Right atrium auricular region (tissue), 2 donors: ENCODE data around the gene SS18L1. TPM values are rescaled to one million over a fixed set of nuclear protein-coding genes. Genes with fewer than 3 reads are reported as not detected.

ENCODE experiments used
- DNase-seq: peaks from one replicate; pipeline ENCODE4 v3.0.0-alpha.2; 2019; ENCODE audit warnings: low spot score
- H3K27ac ChIP-seq, 2 donors: fragments of 200-600 bp; sonication (generic); 1 replicate in 1 of 2; 2 replicates in 1 of 2; pipeline ENCODE4 v1.5.1; 2016 to 2019
- H3K27me3 ChIP-seq, 2 donors: fragments of 200-600 bp; sonication (generic); one replicate each; pipeline versions ENCODE4 v1.5.1 to v1.6.0; 2017 to 2019
- H3K36me3 ChIP-seq: fragments of 200-600 bp; sonication (generic); one replicate; pipeline ENCODE4 v1.5.1; 2016
- H3K4me1 ChIP-seq, 2 donors: fragments of 200-600 bp; sonication (generic); one replicate each; pipeline versions ENCODE4 v1.5.1 to v1.6.0; 2017 to 2019
- H3K4me3 ChIP-seq, 2 donors: fragments of 200-600 bp; sonication (generic); 1 replicate in 1 of 2; 2 replicates in 1 of 2; pipeline ENCODE4 v1.5.1; 2017 to 2019; ENCODE audit warnings: mild to moderate bottlenecking in 1 of 2, moderate library complexity in 1 of 2
- H3K9me3 ChIP-seq, 2 donors: fragments of 200-600 bp; sonication (generic); one replicate each; pipeline ENCODE4 v1.5.1; 2019
- total RNA-seq, 2 donors: library from RNA; depleted of rRNA; stranded (reverse); fragments of >200 nt; gene quantifications; one replicate each; pipeline ENCODE4 v1.1.0, GENCODE V29; 2016
- TF ChIP-seq, protein P1 (sequence below), 2 donors: fragments of 200-600 bp; sonication (generic); IDR thresholded peaks; one replicate each; pipeline ENCODE4 v1.5.1; 2019; ENCODE audit warnings: antibody characterized with exemption in 2 of 2

Gene SS18L1
- total RNA-seq, 2 donors from 2014 or later, result 8.3 to 9.0 TPM

DNA sequence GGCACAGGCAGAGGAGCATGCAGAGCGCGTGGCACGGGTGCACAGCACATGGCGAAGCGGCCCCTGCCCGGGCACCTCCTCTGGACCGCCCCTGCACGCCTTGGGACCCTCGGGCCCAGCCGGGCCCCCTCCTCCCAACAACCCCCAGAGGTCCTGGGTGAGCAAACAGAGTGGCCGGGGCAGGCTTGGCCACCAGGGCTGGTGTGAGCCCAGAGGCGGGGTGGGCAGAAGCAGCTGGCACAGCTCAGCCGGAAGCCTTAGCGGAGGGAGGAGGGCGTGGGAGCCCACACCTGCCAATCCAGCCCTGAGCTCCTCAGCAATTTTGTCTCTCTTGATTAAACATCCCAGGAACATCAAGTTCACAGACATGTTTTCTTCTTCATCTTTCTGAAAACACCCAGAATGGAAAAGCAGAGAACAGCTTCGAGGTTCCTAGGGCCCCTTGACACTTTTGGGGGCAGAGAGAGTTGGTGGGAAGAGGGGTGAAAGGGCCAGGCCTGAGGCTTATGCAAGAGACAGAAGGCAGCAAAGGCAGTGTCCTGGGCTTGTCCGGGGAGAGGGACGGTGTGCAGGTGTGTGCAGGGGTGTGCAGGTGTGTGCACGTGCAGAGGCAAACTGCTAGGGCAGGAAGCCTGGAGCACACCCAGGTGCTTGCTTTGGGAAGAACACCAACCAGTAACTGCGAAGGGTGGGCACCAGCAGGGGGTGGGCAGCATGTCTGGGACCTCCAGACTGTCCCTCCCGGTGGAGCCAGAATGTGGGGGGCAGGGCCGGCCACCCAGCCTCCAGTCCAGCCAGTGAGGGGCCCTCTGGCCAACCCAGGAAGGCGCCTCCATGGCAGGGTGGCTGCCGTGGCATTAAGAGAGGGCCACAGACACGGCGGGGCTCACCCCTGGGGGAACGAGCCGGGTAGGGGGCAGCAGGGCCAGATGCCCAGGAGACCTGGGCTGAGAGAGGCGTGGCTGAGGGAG is 71.7 kb downstream of the SS18L1 start:
- H3K4me1 ChIP-seq, result peaks cover 0 to 11% of the 10 kb centered on the region in 2 donors
- no peak for DNase-seq
- peaks cover 2 to 13% of the 10 kb centered on the region in 2 donors for H3K27me3 ChIP-seq
- no peaks in the 10 kb centered on the region for H3K9me3 ChIP-seq
- no peaks in the 10 kb centered on the region for H3K36me3 ChIP-seq
- H3K27ac ChIP-seq, result no peak overlapping the region
- TF ChIP-seq, protein P1, sequence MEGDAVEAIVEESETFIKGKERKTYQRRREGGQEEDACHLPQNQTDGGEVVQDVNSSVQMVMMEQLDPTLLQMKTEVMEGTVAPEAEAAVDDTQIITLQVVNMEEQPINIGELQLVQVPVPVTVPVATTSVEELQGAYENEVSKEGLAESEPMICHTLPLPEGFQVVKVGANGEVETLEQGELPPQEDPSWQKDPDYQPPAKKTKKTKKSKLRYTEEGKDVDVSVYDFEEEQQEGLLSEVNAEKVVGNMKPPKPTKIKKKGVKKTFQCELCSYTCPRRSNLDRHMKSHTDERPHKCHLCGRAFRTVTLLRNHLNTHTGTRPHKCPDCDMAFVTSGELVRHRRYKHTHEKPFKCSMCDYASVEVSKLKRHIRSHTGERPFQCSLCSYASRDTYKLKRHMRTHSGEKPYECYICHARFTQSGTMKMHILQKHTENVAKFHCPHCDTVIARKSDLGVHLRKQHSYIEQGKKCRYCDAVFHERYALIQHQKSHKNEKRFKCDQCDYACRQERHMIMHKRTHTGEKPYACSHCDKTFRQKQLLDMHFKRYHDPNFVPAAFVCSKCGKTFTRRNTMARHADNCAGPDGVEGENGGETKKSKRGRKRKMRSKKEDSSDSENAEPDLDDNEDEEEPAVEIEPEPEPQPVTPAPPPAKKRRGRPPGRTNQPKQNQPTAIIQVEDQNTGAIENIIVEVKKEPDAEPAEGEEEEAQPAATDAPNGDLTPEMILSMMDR (IDR thresholded peaks at IDR 0.05), result no peak
- no peak overlapping the region for H3K4me3 ChIP-seq

DNA sequence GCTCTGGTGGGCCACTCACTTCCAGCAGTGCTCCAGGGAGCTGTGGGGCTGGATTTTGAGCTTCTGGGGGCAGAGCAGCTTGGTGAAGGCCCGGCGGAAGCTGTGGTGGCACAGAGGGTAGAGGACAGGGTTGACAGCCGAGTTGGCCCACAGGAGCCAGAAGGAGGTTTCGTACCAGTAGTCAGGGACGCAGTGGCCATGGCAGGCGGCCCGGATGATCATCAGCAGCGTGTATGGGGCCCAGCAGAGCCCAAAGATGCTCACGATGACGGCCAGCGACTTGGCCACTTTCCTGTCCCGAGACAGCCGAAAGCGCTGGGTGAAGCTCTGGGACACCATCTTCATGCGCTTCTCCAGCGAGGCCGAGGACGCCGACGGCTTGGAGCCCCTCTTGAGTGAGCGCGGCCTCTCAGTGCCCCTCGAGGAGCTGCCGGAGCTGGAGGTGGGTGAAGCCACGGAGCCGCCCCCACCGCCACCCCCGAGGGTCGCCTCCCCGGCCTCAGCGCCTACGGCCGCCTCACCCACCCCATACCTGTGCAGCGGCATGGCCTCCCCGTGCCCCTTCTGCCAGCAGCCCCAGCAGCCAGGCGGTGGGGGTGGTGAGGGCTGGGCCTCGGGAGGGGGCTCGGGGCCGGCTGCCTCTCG is 72.5 kb downstream of the SS18L1 start:
- Histone ChIP-seq H3K36me3 (no peaks in the 10 kb centered on the region), H3K4me1 (peaks cover 0 to 19% of the 10 kb centered on the region in 2 donors), H3K9me3 (no peaks in the 10 kb centered on the region), H3K27me3 (peaks cover 8 to 22% of the 10 kb centered on the region in 2 donors), H3K27ac (no peak overlapping the region), H3K4me3 (no peak overlapping the region)
- TF ChIP-seq, protein P1 (IDR thresholded peaks at IDR 0.05), result no peak
- no peak for DNase-seq

DNA sequence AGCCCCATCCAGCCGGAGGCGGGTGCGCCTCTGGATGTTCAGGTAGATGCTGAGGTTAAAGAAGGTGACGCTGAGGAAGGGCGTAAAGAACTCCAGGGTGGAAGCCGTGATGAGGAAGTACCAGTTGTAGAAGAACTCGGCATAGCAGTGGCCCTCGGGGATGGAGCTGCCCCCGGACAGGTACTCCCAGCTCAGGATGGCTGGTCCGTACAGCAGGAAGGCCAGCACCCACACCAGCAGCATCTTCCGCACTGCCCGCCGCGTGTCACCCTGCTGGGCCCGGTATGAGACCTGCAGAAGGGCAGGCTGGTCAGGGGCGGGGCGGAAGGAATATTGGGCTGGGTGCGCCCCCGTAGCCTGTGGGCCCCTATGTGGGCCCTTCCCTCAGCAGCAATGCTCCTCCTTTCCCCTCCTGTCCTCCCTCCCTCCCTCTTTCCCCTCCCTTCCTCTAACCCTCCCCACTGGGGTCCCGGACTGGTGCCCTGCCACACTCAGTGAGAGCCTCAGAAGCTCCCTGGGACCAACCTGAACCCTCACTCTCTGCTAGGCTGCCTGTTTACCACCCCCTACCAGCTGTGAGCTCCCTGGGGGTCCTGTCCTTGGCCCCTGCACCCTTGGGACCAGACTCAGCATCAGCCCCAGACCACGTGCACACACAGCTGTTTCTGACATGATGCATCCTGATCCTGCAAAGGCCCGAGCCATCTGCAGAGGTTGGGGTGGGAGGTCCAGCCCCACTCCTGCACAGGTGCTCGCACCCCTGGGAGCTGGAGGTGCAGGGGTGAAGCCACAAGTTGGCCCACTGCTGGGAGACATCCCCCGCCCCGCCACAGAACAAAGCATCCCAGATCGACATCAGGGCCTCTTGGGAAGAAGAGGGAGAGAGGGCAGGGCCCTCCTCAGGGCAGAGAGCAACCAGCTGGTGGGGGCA is 73.3 kb downstream of the SS18L1 start:
- H3K4me3 ChIP-seq, result no peak overlapping the region
- TF ChIP-seq, protein P1 (IDR thresholded peaks at IDR 0.05), result no peak
- H3K4me1 ChIP-seq, result peaks cover 0 to 22% of the 10 kb centered on the region in 2 donors
- no peak for DNase-seq
- no peaks in the 10 kb centered on the region for H3K9me3 ChIP-seq
- H3K36me3 ChIP-seq, result no peaks in the 10 kb centered on the region
- H3K27me3 ChIP-seq, result peaks cover 11 to 27% of the 10 kb centered on the region in 2 donors
- H3K27ac ChIP-seq, result no peak overlapping the region

DNA sequence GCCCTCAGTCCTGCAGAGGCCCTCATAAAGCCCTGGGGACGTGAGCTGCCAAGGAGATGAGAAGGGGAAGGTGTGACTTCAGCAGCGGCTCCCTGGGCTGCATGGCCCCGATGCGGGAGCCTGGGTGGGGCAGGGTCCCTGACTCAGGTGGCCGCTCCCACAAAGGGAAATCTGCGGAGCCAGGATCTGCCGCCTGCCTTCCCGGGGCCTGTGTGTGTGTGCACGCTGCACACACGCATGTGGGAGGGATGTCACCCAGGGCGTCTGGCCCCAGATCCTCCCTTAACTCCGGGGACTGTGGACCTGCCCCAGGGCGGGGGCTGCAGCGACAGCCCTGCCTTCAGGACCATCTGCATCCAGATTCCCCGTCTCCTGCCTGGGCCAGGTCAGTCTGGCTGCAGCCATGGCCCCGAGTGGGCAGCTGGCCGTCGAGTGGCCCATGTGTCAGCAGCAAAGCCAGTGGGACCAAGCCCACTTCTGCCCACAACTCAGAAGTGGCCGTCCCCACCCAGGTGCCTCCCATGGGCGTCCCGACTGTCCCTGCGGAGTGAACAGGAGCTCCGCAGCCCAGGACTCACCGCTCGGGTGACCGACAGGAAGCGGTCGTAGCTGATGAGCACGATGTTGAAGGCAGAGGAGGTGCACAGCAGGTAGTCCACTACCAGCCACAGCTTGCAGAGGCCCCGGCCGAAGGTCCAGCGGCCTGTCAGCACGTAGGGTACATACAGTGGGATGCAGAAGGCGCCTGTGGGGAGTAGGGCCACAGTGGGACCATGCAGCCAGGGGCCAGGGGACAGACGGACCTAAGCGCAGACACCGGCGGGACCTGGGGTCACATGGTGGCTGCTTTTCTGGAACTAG is 74.6 kb downstream of the SS18L1 start:
- no peaks in the 10 kb centered on the region for H3K36me3 ChIP-seq
- H3K27ac ChIP-seq, result no peak overlapping the region
- DNase-seq, result no peak
- H3K27me3 ChIP-seq, result peaks cover 11 to 33% of the 10 kb centered on the region in 2 donors
- H3K9me3 ChIP-seq, result no peaks in the 10 kb centered on the region
- TF ChIP-seq, protein P1 (IDR thresholded peaks at IDR 0.05), result no peak
- H3K4me1 ChIP-seq, result peaks cover 0 to 22% of the 10 kb centered on the region in 2 donors
- no peak overlapping the region for H3K4me3 ChIP-seq
